ENCODE data around the gene IFT43. TPM values are rescaled to one million over a fixed set of nuclear protein-coding genes. Genes with fewer than 3 reads are reported as not detected.

Gene IFT43
- total RNA-seq, 2 donors from 2014 or later: 10.5 to 12.8 TPM

DNA sequence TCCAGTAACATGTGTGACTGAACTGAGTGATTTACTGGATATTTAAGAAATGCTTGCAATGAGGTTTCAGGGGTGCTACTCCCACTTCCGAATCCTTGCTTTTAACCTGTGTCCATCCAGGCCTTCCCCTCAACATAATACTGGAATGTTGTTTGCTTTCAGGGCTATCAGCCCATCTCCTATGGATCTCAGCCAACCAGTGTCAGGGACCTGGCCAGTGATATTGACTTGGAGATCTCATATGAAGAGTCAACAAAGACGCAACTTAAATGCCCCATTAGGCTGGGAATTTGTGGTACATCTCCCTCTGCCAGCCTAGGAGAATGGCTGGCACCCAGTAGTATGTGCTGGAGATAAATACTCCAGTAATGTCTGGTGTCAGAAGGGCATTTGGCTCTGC, 889 bp upstream of the IFT43 start:
- H3K36me3 Mint-ChIP-seq (ENCODE audit: low read depth): no peaks in the 10 kb centered on the region
- DNase-seq: no peak
- no peaks in the 10 kb centered on the region for H3K27me3 Mint-ChIP-seq
- H3K4me3 Mint-ChIP-seq: no peak overlapping the region
- H3K27ac Mint-ChIP-seq: no peak overlapping the region
- no peaks in the 10 kb centered on the region for H3K9me3 ChIP-seq (ENCODE audit: control insufficient read depth, low read length, poor library complexity, severe bottlenecking)
- H3K4me1 Mint-ChIP-seq: peaks cover 30% of the 10 kb centered on the region
- no peak for ATAC-seq

DNA sequence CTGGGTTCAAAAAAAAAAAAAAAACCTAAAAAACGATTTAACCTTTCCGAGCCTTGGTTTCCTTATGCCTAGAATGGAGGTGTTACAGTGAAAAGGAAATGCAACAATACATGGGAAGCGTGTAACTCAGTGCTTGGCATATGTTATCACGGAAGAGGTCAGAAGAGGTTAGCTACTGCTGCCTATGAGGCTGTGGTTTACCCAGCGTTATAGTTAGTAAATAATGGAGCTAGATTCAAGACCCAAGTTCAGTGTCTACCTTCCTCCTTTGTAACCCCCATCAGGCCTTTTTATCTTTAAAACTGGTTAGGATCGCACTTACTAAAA, 839 bp downstream of the IFT43 start:
- peak overlapping the region; percentile 92 for H3K27ac Mint-ChIP-seq

DNA sequence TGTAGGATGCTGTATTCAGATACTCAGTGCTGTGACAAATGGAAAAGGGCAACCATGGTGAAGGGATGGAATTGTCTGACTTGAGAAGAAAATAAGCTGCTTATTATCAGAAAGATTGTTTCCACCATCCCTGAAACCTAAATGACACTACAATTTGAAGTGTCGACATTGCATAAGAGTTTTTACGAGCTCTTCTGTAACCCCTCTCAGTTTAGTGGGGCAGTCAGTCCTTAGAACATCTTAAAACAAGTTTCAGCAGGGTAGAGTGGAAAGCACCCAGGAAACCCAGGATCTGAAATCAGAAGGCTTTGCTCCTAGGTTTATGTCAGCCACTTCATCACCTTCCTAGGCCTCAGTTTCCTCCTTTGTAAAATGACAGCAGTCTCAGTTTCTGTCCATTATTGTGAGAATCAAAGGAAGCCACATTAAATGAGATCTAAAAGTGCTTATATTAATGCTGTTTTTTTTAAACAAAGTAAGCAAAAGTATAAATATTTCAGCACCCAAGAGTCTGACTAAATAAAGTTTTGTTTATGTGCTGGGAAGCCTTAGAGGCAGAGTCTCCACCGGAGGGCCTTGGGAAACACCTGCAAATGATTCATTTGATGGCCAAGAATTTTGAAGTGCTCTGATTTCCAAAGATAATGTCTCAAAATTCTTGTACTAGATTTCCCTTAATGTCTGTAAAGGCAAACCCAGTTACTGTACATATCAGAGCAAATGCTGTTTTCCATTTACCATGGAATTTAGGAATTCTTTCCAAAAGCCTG, 1.8 kb downstream of the IFT43 start:
- Mint-ChIP-seq H3K36me3 (ENCODE audit: low read depth) (peaks cover 3% of the 10 kb centered on the region), H3K27me3 (no peaks in the 10 kb centered on the region), H3K27ac (peak overlapping the region; percentile 92), H3K4me1 (peaks cover 17% of the 10 kb centered on the region), H3K4me3 (no peak overlapping the region)
- DNase-seq (no peak), ATAC-seq (no peak)
- H3K9me3 ChIP-seq (ENCODE audit: control insufficient read depth, low read length, poor library complexity, severe bottlenecking): no peaks in the 10 kb centered on the region

More for the DNA sequence above, 839 bp downstream of the IFT43 start:
- Mint-ChIP-seq H3K4me3 (peak overlapping the region; percentile 90), H3K36me3 (ENCODE audit: low read depth) (peaks cover 3% of the 10 kb centered on the region), H3K27me3 (no peaks in the 10 kb centered on the region), H3K4me1 (peaks cover 23% of the 10 kb centered on the region)
- no peak for ATAC-seq
- H3K9me3 ChIP-seq (ENCODE audit: control insufficient read depth, low read length, poor library complexity, severe bottlenecking): no peaks in the 10 kb centered on the region
- DNase-seq: no peak

DNA sequence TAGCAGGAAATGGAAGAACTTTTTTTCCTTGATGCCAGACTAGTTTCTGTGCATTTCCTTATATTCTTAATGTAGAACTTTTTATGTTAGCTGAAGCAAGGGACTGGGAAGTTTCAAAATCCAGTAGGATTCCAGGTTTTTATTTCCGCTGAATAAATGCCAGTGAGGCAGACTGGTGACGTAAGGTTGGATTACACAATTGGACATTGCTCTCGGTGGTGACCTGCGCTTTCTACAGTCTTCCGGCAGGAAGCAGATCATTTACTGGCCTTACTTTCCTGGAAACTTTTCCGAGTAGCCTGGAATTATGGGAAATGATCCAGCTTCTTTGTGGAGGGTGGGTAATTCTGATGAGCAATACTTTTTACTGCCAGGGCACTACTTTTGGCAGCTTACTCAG, 3.6 kb downstream of the IFT43 start:
- H3K36me3 Mint-ChIP-seq (ENCODE audit: low read depth): peaks cover 7% of the 10 kb centered on the region
- DNase-seq (no peak), ATAC-seq (no peak)
- no peaks in the 10 kb centered on the region for H3K27me3 Mint-ChIP-seq
- H3K4me1 Mint-ChIP-seq: peaks cover 15% of the 10 kb centered on the region
- H3K4me3 Mint-ChIP-seq: no peak overlapping the region
- no peaks in the 10 kb centered on the region for H3K9me3 ChIP-seq (ENCODE audit: control insufficient read depth, low read length, poor library complexity, severe bottlenecking)
- no peak overlapping the region for H3K27ac Mint-ChIP-seq

DNA sequence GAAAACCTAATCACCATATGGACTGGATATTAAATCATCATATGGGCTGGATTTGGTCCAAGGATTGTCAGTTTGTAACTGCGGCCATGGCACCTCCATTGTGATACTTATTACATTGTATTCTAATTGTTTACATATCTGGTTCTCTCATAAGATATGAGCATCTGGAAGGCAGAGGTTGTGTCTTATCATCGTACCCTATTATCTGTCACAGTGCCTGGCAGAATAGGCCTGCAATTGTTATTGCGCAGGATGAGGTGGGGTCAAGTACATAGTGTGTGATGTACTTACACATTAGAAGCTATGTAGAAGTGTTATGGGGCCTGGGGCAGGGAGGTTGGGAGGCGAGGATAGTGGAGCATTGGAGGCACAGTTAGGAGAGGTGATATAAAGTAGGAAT, 4.7 kb downstream of the IFT43 start:
- ATAC-seq (no peak), DNase-seq (no peak)
- no peaks in the 10 kb centered on the region for H3K9me3 ChIP-seq (ENCODE audit: control insufficient read depth, low read length, poor library complexity, severe bottlenecking)
- no peaks in the 10 kb centered on the region for H3K27me3 Mint-ChIP-seq
- peaks cover 10% of the 10 kb centered on the region for H3K36me3 Mint-ChIP-seq (ENCODE audit: low read depth)
- H3K4me3 Mint-ChIP-seq: no peak overlapping the region
- H3K4me1 Mint-ChIP-seq: peaks cover 13% of the 10 kb centered on the region
- H3K27ac Mint-ChIP-seq: no peak overlapping the region

DNA sequence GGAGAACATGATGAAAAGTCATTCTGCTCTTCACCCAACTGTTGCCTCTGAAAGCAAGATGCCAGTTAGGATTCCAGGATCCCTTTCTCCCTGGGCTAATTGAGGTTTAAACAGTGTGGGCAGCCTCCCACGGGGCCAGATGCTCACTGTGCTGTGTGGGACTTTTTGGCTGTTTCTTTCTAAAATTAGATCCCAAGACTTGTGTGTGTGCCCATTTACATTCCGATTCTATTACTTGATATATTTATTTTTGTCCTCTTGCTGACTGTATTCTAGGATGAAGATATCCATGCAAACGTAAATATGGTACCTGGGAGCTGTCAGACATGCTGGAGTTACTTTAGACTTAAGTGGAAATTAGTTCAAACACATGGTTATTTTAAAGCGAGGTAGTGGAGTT, 6.2 kb downstream of the IFT43 start:
- no peaks in the 10 kb centered on the region for H3K9me3 ChIP-seq (ENCODE audit: control insufficient read depth, low read length, poor library complexity, severe bottlenecking)
- ATAC-seq: no peak
- Mint-ChIP-seq H3K4me1 (peaks cover 5% of the 10 kb centered on the region), H3K27me3 (no peaks in the 10 kb centered on the region), H3K4me3 (no peak overlapping the region), H3K27ac (no peak overlapping the region), H3K36me3 (ENCODE audit: low read depth) (peaks cover 13% of the 10 kb centered on the region)
- no peak for DNase-seq

DNA sequence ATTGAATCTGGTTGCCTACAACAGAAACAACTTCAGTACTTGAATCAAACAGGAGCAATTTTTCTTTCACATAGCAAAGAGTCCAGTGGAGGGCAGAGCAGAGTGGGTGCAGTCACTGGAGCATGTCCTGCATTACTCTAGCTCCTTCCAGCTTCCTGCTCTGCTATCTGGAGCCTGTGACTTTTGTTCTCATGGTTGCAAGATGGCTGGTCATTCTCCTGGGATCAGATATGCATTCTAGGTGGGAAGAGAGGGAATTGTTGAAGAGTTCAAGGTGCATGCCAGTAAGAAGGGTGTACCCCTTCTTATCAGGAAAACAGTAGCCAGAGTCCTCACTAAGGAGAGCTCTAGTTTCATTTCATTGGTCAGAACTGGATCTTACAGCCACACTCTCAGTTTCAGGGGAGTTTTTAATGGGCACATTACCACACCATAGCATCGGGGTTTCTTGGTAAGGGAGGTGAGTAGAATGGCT, 8.0 kb downstream of the IFT43 start:
- peaks cover 22% of the 10 kb centered on the region for H3K36me3 Mint-ChIP-seq (ENCODE audit: low read depth)
- H3K4me3 Mint-ChIP-seq: no peak overlapping the region
- H3K27ac Mint-ChIP-seq: no peak overlapping the region
- DNase-seq (no peak), ATAC-seq (no peak)
- peaks cover 7% of the 10 kb centered on the region for H3K4me1 Mint-ChIP-seq
- no peaks in the 10 kb centered on the region for H3K9me3 ChIP-seq (ENCODE audit: control insufficient read depth, low read length, poor library complexity, severe bottlenecking)
- no peaks in the 10 kb centered on the region for H3K27me3 Mint-ChIP-seq

DNA sequence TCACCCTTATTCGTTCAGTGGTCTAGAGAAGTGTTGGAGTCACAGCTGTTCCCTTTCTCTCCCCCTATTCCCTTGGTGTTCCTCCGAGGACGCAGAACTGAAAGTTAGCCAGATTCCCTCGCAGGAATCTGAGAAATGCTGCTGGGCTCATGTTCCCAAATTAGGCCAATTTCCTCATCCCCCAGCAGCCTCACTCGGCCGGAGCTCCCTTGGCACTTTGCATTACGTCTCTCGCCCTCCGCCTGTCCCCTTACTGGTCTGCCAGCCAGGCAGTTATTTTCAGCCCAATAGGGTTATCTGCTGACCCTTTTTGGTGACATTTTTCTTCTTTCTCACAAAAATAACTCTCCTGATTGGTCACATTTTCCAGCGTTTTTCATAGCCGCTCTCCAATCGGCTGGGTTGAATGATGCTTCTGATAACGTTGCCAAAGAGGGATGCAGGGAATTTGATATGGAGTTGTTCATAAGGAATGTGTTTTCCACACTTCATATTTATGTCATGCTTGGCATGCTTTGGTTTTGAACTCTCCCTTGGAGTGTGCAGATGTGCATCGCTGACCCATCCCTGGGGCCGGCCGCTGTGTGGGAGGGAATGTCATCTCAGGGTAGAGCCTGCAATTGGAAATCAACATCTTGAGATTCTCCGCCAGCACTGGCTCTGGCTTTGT, 9.9 kb downstream of the IFT43 start:
- no peak for DNase-seq
- no peaks in the 10 kb centered on the region for H3K9me3 ChIP-seq (ENCODE audit: control insufficient read depth, low read length, poor library complexity, severe bottlenecking)
- Mint-ChIP-seq H3K4me3 (no peak overlapping the region), H3K27ac (no peak overlapping the region), H3K4me1 (peaks cover 5% of the 10 kb centered on the region), H3K27me3 (no peaks in the 10 kb centered on the region), H3K36me3 (ENCODE audit: low read depth) (peaks cover 23% of the 10 kb centered on the region)
- no peak for ATAC-seq

DNA sequence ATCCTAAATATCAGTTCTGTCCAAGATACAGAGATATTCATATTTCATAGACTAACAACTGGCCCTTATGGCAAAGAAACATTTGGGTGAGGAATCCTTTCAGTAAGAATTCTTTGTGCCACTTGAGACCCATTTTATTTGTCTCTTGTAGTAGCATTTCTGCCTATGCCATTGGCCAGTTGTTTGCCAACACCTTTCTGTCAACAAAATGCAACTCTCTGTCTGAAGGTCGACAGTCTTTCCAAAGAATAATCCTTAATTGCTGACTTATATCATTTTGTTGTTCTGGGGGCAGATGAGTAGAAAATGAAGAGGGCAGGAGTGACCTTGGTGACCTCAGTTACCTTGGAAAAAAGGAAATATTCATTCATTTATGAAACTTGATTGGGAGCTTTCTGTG, 10.9 kb downstream of the IFT43 start:
- Mint-ChIP-seq H3K36me3 (ENCODE audit: low read depth) (peaks cover 26% of the 10 kb centered on the region), H3K27ac (no peak overlapping the region), H3K27me3 (no peaks in the 10 kb centered on the region), H3K4me1 (peaks cover 5% of the 10 kb centered on the region), H3K4me3 (no peak overlapping the region)
- no peaks in the 10 kb centered on the region for H3K9me3 ChIP-seq (ENCODE audit: control insufficient read depth, low read length, poor library complexity, severe bottlenecking)
- DNase-seq (no peak), ATAC-seq (no peak)

DNA sequence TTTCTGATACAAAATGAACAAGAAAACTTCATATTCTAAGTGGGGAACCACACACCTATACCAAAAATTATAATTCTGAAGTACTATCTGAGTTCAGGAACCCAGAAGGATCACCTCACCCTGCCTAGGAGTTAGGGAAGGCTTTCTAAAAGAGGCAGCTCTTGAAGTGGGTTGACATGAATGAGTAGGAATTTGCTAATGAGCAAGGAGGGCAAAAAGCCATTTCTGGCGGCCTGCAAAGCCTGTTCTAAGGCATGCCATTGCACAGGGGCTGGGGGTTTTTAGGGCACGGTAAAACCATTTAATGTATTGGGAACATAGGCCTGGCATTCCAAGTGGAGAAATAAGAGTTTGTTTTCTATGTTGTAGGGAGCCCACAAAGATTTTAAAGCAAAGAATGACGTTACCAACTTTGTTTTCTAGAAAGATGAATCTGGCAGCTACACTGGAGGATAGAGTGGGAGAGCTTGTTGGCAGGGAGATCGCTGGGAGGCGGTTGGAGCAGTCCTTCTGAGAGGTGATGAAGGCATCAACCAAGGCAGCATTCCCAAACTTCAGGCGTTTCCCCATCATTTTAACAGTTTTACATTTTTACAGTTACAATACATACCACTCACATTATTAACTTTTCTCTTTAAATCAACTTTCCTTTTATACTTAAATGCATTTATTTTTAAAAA, 14.1 kb downstream of the IFT43 start:
- Mint-ChIP-seq H3K27ac (no peak overlapping the region), H3K4me3 (no peak overlapping the region), H3K27me3 (no peaks in the 10 kb centered on the region), H3K4me1 (peaks cover 5% of the 10 kb centered on the region), H3K36me3 (ENCODE audit: low read depth) (peaks cover 22% of the 10 kb centered on the region)
- no peak for ATAC-seq
- no peak for DNase-seq
- H3K9me3 ChIP-seq (ENCODE audit: control insufficient read depth, low read length, poor library complexity, severe bottlenecking): no peaks in the 10 kb centered on the region

DNA sequence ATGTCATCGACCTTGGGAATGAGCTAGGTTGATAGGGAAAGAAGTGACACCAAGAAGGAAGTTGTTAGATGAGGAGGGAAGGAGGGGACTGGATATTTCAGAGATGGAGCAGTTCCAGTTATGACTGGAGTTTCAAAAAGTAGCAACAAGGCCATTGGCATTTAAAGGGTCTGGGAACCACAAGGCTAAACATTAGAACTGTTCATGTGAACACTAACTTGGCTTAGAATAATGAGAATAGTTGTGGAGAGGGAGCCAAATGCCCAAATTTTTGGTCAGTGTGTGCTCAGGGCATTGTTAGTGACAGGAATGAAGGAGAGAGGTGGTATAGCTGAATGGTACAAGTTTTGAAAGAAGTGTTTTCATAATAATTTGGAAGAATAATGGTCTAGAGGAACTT, 16.8 kb downstream of the IFT43 start:
- H3K27ac Mint-ChIP-seq: no peak overlapping the region
- H3K9me3 ChIP-seq (ENCODE audit: control insufficient read depth, low read length, poor library complexity, severe bottlenecking): no peaks in the 10 kb centered on the region
- ATAC-seq: no peak
- no peaks in the 10 kb centered on the region for H3K4me1 Mint-ChIP-seq
- H3K27me3 Mint-ChIP-seq: no peaks in the 10 kb centered on the region
- DNase-seq: no peak
- no peak overlapping the region for H3K4me3 Mint-ChIP-seq
- H3K36me3 Mint-ChIP-seq (ENCODE audit: low read depth): peaks cover 23% of the 10 kb centered on the region

DNA sequence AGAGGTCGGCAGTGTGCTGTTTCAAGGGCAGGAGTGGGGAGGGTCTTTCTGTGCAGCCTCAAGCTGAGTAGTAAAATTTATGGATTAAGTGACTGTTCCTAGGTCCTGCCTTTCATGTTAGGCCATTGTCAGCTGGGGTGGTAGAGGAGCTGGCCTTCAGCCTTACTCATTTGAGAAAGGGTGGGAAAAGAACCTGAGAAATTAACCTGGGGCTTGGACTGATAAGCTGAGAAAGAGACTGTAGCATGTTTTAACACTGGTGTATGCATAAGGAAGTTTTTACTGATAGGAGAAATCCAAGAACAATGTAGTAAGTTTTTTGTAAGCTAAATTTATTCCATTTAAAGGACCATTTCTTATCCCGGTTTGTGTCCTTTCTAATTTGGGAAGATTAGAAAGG, 20.7 kb downstream of the IFT43 start:
- ATAC-seq: no peak

DNA sequence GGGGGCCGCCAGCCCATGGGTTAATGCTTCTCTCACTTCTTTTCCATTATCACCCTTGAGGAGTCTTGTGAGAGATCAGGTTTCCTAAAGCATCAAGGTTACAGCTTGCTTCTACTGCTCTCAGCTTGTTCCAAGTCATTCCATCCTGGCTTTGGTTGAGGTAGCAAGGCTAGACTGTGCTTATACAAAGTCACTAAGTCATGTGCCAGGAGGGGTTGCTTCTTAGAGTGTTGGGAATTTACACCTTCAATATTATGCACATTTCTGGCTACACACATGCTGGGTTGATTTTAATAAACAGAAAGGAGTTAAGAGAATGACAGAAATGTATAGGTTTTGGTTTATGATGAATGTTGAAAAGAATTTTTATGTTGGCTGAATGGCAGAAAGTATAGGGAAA, 21.8 kb downstream of the IFT43 start:
- H3K27me3 Mint-ChIP-seq: no peaks in the 10 kb centered on the region
- peaks cover 15% of the 10 kb centered on the region for H3K36me3 Mint-ChIP-seq (ENCODE audit: low read depth)
- ATAC-seq (no peak), DNase-seq (no peak)
- no peak overlapping the region for H3K27ac Mint-ChIP-seq
- H3K4me3 Mint-ChIP-seq: no peak overlapping the region
- H3K4me1 Mint-ChIP-seq: peaks cover 5% of the 10 kb centered on the region
- H3K9me3 ChIP-seq (ENCODE audit: control insufficient read depth, low read length, poor library complexity, severe bottlenecking): no peaks in the 10 kb centered on the region

More for the DNA sequence above, 20.7 kb downstream of the IFT43 start:
- H3K9me3 ChIP-seq (ENCODE audit: control insufficient read depth, low read length, poor library complexity, severe bottlenecking): no peaks in the 10 kb centered on the region
- Mint-ChIP-seq H3K4me3 (no peak overlapping the region), H3K27me3 (no peaks in the 10 kb centered on the region), H3K4me1 (peaks cover 4% of the 10 kb centered on the region), H3K36me3 (ENCODE audit: low read depth) (peaks cover 15% of the 10 kb centered on the region), H3K27ac (no peak overlapping the region)
- no peak for DNase-seq
